ENCODE data around the gene CTXND1.

DNA sequence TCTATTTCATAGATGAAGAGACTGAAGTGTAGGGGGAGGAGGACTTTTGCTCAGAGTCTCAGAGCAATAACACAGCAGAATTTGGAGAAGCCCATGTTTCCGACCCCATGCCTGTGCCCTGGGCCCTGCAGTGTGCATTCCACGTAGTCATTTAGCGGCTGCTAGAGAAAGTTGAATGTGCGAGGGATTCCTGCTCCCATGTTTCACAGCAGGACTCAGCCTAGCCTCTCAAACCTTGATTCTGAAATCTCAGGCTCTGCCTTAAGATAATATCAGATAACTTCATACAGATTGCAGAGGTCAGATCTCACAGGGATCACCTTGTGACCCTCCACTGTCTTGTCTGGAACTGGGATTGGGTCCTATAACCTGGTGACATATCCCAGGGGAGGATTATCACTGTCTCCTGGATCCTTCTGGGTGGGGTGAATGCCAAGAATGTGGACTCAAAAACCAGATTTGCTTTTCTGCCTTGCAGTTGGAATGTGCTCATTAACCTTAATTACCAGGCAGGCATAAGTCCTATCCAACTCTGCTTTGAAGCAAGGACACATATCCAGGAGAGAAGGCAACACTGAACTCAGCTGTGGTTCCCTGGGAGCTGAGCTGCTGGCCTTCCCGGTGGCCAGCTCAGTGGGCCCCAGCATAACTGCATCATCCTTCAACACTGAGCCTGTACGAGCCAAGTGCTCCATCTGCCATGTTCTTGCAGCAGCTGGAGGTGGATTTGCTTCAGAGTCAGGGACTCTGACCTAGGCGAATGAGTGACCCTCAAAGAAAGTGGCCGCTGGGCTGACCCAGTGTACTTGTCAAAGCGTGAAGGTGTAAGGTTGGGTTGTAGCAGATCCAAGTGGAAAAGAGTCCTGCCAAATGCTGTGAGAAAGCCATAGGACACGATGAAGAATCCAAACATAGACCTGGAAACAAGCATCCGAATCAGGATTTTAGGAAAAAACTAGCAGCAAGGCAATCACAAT lies 43.0 kb downstream of the CTXND1 start:
- TF ChIP-seq SUZ12 (IDR thresholded peaks at IDR 0.05; ENCODE audit: extremely low read depth, insufficient read depth, insufficient read length) (no peak), ZNF274 (IDR thresholded peaks at IDR 0.05; ENCODE audit: low read depth, low read length) (no peak)

All from NT2/D1 (cell line).